ENCODE data around the gene GLT8D1.

Gene GLT8D1

GRCh38 chr3:52649461-52650210 is 56.0 kb downstream of the GLT8D1 start:
- in situ Hi-C loops (cut with HindIII; ENCODE audit: low pct_ligation_motif_present, low pct_unique_long_range_greater_than_20kb, low sequenced_read_pairs), result no loop called here
- DNase-seq, result no peak

GRCh38 chr3:52645549-52645948 is 60.0 kb downstream of the GLT8D1 start:
- in situ Hi-C loops (cut with HindIII; ENCODE audit: low pct_ligation_motif_present, low pct_unique_long_range_greater_than_20kb, low sequenced_read_pairs), result no loop called here
- no peak for DNase-seq
